GM19035 (cell line): ENCODE results near the gene TUBB6.

Experiments
- ATAC-seq: cut with Tn5 transposase; IDR thresholded peaks from one replicate; pipeline ENCODE4 v1.9.1; 2021; ENCODE audit not compliant: unreplicated experiment

Gene TUBB6

DNA sequence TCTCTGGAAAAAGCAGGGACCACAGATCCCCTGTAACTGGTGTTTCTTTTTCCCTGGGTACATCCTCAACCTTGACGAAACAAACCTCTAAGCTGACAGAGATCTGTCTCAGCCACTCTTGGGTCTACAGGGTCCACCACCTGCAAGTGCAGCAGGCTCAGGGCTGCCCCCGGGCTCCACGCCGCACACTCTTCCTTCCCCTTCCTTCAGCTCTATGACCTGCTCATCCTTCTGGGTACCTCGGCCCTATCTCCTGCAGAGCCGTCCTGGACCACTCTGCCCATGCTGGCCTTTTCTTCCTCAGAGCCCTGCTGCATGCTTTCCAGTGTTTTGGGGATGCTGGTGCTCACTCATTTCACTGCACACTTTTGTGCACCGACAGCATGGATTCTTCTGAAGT, 27.5 kb downstream of the TUBB6 start:
- ATAC-seq: no peak

DNA sequence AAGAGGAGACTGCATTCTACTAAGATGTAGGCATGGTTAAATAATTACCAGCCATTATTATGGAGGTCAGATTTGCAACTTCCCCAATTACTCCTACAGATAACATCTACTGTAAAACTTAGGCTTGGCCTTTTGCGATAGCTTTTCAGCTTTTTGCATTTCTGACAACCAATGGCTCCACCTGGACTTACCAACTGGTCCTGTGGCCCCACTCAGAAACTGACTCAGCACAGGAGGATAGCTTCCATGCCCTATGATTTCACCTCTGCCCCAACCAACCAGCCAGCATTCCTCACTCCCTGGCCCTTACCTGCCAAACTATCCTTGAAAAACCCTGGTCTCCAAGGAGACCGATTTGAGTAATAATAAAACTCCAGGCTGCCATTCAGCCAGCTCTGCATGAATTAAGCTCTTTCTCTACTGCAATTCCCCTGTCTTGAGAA, 28.2 kb downstream of the TUBB6 start:
- ATAC-seq: no peak

DNA sequence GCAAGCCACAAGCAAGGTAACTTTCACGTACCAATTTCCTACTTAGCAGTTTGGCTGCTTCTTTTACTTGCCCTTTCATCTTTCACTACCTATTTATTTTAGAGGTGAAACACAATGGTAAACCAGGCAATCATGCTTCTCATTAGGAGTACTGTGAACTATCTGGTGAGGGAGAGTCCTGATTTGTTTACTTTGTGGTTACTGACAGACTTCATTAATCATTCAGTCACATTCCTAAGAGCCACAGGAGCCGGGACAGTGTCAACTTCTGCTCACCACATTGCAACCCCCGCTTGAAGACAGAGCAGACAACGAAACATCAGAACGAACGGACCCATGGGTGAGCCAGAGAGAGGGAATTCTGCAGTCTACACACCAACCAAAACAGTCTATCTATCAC, 28.8 kb downstream of the TUBB6 start:
- no peak for ATAC-seq

DNA sequence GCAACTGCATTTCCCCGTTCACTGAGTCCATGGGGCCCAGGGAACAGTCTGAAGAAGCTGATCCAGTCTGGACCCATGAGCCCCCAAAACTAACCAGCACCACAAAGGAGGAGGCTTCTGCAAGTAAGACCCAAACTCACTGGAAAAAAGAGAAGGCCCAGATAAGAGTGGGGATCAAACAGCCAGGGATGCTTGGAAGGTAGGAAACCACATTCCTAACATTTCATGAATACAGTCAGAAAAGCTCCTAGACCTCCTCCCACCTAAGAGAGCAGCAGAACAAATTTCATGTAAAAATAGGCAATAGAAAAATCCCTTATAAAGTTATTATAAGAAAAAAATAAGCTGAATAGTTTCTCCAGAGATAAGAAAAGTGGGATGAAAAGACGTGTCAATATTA, 30.3 kb downstream of the TUBB6 start:
- ATAC-seq: no peak

DNA sequence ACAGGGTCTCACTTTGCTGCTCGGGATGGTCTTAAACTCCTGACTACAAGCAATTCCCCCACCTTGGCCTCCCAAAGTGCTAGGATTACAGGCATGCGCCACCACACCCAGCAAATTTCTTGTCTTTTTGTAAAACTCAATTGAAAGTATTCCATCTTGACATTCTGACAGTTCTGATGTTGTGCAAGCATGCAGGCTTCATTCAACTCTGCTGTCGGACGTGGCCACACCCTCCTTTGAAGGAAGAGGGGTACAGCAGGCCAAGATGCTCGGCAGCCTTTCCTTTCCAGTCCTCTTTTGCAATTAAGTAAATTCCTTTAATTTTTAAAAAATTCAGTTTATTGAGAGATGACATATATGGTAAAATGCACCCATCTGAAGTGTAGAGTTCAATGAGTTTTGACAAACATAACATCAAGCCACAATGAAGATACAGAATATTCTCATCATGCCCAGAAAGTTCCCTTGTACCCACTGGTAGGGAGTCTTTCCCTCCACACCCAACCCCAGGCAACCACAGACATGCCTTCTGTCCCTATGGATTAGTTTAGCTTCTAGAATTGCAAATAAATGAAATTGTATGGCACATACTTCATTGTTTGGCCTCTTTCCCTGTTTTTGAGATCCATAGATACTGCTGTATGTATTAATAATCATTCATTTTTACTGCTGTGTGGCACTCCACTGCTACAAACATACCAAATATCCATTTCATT, 33.1 kb downstream of the TUBB6 start:
- no peak for ATAC-seq

DNA sequence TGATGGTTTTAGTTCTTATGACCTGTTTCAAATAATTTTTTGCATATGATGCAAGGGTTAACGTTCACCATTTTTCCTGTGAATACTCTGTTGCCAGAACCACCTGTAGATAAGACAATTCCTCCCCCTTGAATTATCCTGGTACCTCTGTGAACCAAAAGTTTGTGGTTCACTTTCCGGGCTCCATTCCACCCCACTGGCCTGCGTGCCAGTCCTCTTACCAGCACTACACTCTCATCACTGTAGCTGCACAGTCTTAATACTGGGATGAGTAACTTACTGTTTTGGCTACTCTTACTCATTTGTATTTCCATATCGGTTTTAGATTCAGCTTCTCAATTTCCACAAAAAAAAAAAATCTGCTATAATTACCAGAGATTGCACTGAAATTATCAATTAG, 34.6 kb downstream of the TUBB6 start:
- no peak for ATAC-seq

DNA sequence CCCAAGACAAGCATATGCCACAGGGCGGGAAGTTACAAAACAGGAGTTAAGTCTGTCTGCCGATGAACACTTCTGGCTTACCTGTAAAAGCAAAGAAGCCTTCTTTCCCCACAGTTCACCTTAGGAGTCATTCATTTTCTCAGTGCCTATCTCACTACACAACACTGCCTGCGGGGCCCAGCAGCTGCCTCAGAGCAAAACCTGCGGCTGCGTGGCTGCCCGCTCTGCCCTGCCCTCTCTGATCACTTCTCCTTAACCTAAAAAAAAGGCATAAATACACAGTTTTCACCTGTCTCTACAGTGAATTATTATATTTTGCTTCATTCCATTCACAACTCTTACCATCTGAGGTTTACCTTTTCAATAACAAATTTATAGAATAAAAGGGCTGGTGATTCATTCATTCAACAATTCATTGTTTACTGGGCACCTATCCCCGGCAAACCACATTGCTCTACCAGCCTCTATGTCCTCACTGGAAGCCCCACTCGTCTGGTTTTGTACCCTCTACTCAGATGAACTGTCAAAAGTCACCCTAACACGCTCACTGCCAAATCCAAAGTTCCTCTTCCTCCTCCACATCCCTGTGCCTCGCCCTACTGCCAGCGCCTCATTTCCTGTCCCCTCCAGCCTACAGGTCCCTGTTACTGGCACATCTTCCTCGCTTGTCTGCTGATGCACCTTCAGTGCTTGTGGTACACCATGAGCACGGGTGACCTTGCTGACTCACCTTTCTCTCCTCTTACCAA, 37.6 kb downstream of the TUBB6 start:
- no peak for ATAC-seq

DNA sequence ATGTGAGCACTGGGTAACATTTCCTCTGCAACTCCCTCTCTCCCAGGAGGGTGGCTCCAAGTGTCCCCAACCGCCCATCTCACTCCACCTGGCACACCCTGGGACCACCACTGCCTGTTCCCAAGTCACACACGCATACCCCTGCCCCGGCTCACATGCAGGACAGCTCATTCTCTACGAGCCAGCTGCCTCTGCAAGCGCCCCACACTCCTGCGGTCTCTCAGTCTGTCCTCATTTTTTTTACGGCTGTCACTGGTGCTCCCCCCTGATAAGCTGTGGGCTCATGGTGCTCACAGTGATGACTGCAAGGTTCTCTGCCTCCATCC, 38.2 kb downstream of the TUBB6 start:
- no peak for ATAC-seq

DNA sequence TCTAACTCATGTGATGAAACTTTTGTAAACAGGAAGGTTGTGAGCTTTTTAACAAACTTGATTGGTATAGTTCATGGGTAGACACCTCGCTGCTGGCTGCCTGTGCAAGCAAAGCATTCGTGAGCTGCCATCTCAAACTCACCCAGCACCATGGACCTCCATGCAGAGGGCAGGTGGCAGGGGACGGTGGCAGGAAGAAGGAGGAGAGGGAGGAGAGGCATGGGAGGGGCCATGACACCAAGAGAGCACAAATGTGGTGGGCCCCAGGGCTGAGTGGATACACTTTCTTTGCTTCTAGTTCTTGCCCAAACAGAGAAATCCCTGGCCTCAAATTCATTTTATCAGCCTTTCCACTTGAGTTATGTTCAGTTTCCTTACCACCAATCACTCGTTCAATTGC, 39.9 kb downstream of the TUBB6 start:
- ATAC-seq: no peak

DNA sequence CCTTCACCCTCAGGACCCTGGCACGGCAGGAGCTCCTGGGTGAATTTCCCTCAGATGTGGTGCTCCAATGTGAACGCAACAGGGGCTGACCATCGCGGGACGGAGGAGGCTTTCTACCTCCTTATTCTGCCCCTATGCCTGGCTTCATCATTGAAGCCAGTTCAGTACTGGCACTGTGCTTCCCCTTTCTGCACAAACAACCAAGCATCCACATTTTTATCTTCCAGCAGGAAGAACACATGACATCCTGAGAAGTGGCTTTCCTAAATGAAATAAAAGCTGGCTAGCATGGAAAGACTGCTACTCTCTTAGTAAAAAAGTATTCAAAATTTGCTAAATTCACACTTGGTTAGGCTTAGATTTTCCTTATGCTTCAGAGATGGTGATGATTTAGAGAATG, 44.1 kb downstream of the TUBB6 start:
- no peak for ATAC-seq

DNA sequence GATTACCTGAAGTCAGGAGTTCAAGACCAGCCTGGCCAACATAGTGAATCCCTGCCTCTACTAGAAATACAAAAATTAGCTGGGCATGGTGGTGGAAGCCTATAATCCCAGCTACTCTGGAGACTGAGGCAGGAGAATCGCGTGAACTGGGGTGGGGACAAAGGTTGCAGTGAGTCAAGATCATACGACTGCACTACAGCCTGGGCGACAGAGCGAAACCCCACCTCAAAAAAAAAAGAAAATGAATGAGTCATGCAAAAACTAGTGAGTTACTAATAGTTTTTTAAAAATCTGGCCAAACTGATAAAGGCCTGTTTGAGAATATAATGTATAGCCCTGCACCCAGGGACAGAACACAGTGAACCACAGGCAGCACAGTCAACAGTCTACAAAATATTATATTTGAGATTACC, 51.5 kb downstream of the TUBB6 start:
- ATAC-seq: no peak

DNA sequence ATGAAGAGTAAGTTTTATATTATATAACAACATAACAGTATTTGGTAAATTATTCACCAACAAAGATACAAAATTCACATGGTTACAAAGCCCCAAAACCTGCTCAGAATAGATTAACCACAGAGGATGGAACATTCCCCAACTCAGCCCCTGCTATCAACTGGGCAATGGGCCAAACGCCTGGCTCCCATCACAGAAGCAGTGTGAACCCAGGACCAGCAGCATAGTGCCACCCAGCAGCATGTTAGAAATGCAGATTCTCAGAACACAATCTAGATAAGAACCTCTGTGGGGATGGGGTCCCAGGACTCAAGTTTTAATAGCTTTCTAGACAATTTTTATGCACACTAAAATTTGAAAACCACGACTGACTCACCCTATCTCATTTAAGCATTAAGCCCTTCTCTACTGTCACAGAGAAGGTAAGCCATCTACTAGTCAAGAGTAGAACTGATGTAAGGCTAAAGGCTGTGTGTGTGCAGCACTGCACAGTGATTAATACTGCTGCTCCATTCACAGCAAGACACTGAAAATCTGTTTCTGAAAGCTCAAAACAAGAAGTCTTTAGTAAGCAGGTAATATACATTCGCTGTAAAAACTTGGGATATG, 53.8 kb downstream of the TUBB6 start:
- ATAC-seq: no peak

DNA sequence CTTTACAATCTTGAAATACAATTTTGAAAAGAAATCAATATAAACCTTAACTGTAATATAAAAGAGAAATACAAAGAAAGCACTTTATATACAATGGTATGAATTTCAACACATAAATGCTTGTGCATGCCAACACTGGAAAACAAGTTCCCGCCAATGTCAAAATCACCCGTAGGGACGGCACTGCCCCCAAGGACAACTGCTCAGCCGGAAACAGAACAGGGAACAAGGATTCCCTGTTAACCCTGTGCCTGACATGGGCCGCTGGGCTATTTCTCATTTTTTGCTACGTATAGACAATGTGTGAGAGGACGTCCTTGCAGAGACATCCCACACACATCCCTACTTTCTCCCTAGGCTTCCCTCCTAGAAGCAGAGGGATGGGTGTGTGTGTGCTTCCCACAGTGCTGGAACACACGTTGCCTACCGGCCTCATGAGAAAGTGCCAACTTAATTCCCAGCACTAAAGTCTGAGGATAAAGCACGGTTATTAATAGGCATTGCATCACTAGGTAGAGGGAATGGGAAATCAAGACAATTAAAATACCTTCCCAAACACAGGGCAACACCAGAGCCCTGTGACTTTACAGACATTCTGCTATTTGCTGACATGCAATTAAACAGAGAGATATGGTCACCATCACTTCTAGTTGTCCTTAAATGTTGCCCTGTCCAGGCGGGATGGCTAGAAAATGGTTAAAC, 54.6 kb downstream of the TUBB6 start:
- no peak for ATAC-seq

DNA sequence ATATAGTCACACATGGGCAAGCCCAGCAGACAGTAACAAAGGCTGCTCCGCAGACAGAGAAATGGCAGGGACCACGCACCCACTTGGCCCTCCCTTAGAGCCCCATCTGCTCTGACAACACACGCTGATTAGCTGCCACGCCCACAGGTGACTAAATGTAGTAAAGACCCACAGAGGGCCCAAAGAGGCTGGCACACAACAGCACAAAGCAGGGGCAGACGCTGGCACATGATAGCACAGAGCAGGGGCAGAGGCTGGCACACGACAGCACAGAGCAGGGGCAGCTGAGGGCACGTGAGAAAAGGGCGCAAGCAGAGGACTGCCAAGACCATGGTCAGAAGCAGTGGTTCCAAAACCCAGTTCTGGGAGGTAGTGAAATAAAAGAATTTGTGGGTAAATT, 58.3 kb downstream of the TUBB6 start:
- no peak for ATAC-seq

DNA sequence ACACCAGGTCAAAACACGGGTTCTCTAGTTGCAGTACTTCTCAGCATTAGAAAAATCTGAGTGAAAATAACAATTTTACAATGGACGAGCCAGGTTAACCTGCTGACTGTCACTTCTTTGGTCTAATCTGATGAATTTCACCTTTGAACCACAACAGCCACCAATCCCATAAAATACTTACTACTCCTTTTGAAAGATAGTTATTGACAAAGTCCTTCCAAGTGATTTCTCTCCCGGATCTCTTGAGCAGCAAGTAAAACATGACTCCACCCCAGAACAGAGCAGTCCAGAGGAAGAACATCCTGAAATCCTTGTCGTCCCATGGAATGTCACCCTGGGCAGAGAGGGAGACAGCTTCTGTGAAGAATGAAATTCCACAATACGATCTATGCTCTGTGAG, 58.7 kb downstream of the TUBB6 start:
- ATAC-seq: no peak

DNA sequence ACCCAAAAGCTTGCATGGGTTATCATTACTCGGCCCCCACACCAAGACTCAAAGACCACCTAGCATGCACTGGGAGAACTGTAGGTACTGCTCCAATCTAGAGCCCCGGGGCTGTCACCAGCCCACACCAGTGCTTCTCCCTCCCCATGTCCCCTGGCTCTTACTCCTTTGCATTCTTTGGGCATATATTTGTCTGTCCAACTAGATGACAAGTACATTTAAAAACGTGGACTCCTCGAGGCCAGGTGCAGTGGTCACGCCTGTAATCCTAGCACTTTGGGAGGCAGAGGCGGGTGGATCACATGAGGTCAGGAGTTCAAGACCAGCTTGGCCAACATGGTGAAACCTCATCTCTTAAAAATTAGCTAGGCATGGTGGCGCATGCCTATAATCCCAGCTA, 61.2 kb downstream of the TUBB6 start:
- ATAC-seq: no peak

DNA sequence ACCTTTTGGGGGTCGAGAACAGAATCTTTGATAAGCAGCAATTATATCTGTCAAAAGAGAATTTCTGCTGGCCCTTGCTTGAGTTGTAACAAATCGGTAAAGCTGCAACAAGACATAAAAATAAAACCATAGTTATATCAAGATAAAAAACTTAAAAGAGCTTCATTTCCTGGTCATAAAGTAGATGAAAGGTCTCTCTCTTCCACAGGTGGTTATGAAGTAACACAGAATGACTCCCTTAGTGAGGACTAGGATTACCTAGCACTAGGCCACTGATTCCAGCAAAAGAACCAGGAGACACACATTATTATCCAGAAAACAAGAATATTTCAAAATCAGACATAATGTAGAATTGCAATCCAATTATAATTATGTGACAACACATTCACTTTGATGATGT, 63.5 kb downstream of the TUBB6 start:
- ATAC-seq: no peak

DNA sequence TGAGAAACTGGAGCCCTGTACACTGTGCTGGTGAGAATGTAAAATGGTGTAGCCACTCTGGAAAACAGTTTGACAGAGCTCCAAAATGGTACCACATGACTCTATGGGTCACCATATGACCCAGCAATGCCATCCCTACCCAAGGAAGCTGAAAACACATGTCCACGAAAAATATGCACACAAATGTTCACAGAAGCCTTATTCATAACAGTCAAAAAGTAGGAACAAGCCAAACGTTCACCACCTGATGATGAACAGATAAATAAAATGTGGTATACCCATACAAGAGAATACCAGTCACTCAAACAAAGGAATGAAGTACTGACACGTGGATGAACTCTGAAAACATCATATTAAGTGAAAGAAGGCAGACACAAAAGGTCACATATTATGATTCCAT, 64.4 kb downstream of the TUBB6 start:
- no peak for ATAC-seq

DNA sequence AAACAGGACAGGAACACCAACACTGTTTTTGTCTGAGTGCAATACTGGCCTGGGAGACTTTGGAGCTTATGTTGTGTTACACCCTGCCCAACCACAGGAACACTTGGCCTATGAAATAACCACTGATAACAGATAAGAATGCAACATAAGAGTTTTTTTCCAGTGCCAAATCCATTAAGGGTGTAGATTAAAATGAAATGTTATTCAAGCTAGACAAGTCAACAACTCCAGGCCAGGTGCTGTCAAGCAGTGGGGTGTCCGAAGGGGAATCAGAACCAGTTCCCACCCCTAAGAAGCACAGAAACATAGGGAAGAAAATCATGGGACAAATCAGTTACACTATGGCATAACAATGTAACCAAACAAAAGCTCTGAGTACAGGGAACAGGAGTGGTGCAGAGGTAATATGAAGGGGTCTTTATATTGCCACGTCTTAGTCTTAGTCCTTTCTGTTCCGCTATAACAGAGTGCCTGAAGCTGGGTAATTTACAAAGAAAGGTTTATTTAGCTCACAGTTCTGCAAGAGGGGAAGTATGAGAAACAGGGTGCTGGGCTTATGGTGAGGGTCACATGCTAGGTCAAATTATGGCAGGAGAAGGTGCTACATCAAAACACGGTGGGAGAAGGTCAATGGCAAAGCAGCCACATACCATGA, 65.2 kb downstream of the TUBB6 start:
- ATAC-seq: no peak

DNA sequence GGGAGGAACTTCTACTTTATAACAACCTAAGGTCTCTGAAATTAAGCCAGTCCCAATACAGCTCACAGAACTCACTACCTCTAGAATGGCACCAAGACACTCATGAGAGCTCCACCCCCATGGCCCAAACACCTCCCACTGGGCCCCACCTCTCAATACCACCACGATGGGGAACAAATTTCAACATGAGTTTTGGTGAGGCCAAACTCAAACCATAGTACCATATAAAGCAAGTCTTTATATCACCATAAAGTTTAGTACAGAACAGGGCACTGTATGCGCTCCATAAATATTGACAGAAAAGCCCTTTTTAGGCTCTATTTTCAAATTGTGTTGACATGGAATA, 65.7 kb downstream of the TUBB6 start:
- no peak for ATAC-seq

DNA sequence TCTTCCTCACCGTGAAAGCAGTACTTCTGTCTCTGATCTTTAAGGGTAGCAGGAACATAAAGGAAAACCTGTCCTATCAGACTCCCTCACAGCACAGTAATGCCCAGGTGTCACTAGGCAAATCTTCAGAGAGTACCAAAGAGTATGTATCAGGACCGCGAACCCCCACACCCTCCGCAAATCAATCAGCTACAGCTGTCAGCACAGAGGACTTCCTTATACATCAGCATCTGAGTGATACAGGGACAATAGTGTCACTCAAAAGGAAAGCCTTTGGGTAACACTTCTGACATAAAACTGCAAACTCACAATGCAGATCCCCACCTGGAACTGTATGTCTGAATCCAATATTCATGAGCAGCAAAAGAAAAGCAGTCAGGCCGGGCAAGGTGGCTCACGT, 66.4 kb downstream of the TUBB6 start:
- ATAC-seq: no peak
